ENCODE results near the gene PPARG.
"Not testable (repeated sequence)": the region's sequence is repeated elsewhere in the genome, so short reads cannot be mapped to it uniquely, and the experiment has no call there.

PPARG gene

GRCh38 chr3:12288182-12289129, at the start of gene PPARG:
Gene PPARG, plus strand, starts transcription at chr3:12289070. Its CDS starts 90,642 bp downstream, at chr3:12379712.
- DNase-seq = no peak

GRCh38 chr3:12239301-12239700, 49.6 kb upstream of the PPARG start:
- no peak for DNase-seq

GRCh38 chr3:12242772-12243171, 46.1 kb upstream of the PPARG start:
- DNase-seq = no peak

- DNase-seq = no peak
Measured at GRCh38 chr3:12246497-12247163, 42.2 kb upstream of the PPARG start.

GRCh38 chr3:12247411-12247810, 41.5 kb upstream of the PPARG start:
- no peak for DNase-seq

DNA sequence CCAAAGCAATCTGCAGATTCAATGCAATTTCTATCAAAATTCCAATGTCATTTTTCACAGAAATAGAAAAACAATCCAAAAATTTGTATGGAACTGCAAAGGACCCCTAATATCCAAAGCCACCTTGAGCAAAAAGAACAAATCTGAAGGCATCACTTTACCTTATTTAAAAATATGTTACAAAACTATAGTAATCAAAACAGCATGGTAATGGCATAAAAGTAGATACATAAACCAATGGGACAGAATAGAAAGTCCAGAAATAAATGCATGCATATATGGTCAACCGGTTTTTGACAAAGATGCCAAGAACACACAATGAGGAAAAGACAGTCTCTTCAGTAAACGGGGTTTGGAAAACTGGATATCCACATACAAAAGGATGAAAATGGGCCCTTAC, 39.4 kb upstream of the PPARG start:
- DNase-seq = no peak

- no peak for DNase-seq
Measured at GRCh38 chr3:12252889-12253288, 36.0 kb upstream of the PPARG start.

GRCh38 chr3:12253516-12254343, 35.1 kb upstream of the PPARG start:
- DNase-seq = no peak

DNA sequence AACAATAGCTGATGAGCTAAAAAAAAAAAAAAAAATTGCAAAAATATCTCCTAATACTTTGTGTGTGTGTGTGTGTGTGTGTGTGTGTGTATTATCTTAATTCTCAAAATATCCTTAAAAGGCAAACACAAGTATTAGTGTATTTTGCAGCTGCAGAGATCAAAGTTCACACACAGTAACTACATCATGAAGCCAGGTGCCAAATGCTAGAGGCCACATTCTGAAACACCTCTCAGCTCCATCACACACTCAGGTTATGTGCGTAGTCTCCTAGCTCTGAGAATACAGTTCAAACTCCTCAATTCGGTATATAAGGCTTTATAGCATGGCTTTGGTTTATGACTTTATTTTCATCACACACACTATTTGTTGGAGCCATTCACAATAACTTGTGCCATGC, 33.5 kb upstream of the PPARG start:
- DNase-seq = no peak

- DNase-seq = no peak
Measured at GRCh38 chr3:12258911-12259310, 30.0 kb upstream of the PPARG start.

GRCh38 chr3:12262173-12262572, 26.7 kb upstream of the PPARG start:
- not testable (repeated sequence) for DNase-seq

DNA sequence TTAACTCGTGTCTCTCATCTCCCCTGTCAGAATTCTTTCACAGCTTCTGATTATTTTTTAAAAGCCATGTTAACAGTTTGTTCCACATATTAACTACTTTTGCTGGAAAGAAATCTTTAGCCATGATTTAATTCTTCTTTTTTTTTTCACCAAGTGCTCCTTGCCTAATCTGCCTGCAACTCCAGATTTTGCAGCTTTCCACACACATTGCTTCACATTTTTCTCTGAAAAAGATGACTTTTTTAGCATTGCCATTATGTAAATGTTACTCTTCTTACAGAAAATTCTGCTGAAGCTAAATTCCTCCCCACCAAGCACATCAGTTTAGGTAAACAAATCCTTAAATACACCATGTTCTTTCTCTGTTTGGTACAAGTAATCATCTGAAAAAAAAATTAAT, 23.4 kb upstream of the PPARG start:
- no peak for DNase-seq

- no peak for DNase-seq
Measured at GRCh38 chr3:12266038-12266437, 22.8 kb upstream of the PPARG start.

GRCh38 chr3:12267376-12268030, 21.4 kb upstream of the PPARG start:
- no peak for DNase-seq

DNA sequence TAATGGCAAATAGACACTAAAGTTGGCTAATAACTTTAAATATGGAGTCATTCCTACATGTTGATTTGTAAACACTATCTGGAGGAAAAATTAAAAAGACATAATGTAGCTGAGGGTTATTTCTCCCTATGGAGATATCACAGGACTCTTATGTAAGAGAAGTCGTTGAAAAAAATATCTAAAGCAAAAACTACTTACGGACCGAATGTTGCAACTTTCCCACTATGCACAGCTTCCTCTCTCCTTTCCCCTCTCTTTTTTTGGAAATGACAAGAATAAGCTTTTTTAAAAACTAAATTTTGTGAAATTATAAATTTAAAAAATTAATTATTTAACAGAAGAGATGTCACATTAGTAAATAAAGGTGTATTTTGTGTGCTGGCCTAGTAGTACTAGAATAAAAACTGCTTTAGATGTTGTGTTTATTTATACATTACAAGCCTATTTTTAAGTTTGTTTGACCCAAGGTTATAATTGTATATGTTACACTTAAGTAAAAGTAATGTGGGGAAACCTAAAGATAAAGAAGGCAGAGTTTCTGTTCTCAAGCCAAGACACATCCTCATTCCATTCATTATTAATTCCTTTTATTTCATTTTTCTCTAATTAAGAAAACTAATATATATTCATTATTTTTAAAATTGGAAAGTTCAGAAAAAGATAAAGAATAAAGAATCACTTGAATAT, 20.7 kb upstream of the PPARG start:
- no peak for DNase-seq

DNA sequence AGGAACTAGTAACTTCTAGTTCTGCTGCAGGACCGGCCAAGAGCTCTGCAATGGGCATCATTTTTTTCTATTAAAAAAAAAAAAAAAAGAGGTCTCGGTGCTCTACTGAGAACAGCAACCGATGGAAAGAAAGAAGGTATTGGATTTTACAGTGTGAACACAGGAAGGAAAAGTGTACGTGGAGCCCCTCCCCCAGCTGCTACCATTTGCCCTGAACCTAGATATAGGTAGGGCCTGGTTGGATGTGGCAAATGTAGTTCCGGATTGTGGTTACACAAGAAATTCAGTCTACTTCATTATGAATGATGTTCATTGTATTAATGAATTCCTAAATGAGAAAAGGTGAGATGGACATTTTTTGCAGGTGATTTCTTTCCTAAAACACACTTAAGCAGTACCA, 17.9 kb upstream of the PPARG start:
- no peak for DNase-seq

DNA sequence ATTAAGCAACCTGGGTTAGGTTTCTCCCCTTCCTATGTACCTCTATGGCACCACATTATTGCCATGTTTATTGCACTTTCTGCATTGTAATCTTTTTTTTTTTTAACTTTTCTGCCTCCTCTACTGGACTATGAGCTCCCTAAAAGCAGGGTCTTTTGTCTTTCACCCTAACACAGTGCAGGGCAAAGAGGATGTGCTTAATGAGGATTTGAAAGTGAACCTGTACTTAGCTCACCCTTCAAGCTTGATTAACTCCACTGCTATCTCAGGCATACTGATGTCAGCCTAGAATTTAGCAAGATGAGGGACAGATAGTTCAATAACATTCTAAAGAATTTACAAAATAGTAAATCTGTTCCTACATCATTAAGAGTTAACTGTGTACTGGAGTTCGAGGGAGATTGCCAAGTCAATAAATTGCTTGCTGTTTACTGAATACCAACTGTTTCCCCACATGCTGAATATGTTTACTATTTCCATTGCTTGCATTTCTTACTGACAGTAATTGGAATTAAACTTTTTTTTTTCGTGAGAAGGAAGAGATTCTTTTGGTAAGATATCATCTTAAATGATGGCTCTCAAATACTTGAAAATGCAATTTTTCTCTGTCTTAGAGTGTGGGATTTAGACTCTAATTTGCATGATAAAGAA, 15.7 kb upstream of the PPARG start:
- no peak for DNase-seq

- DNase-seq = no peak
Measured at GRCh38 chr3:12275974-12276650, 12.8 kb upstream of the PPARG start.

DNA sequence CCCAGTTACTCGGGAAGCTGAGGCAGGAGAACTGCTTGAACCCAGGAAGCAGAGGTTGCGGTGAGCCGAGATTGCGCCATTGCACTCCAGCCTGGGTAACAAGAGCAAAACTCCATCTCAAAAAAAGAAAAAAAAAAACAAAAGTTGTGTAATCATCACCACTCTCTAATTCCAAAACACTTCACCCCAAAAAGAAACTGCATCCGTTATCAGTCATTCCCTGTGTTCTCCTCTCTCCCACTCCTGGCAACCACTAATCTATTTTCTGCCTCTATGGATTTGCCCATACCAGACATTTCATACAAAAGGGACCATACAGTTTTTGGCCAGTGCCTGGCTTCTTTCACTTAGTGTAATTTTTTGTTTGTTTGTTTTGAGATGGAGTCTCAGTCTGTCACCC, 12.0 kb upstream of the PPARG start:
- DNase-seq = not testable (repeated sequence)

DNA sequence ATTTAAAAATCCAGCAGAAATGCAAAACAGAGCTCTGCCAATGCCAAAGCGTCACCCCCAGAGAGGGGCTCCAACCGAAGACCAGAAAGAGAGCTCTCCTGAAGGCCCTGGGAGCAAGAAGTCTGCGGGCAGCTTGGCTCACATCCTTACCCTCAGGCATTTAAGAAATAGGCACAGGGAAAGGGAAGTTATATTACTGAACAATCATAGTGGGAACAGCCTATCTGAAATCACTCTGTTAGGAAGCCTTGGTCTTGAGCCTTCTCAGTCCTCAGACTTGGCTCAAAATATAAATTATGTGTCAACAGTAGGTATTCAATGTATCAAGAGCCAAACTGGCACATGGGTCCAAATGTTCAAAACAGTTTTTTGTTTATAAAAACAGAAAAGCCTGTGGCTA, 10.3 kb upstream of the PPARG start:
- no peak for DNase-seq
